Measurements from ENCODE around the gene RCSD1.

RCSD1 gene

GRCh38 chr1:167644551-167644950, 14.5 kb downstream of the RCSD1 start:
- DNase-seq = no peak

GRCh38 chr1:167645140-167645541, 15.1 kb downstream of the RCSD1 start:
- DNase-seq = no peak

DNA sequence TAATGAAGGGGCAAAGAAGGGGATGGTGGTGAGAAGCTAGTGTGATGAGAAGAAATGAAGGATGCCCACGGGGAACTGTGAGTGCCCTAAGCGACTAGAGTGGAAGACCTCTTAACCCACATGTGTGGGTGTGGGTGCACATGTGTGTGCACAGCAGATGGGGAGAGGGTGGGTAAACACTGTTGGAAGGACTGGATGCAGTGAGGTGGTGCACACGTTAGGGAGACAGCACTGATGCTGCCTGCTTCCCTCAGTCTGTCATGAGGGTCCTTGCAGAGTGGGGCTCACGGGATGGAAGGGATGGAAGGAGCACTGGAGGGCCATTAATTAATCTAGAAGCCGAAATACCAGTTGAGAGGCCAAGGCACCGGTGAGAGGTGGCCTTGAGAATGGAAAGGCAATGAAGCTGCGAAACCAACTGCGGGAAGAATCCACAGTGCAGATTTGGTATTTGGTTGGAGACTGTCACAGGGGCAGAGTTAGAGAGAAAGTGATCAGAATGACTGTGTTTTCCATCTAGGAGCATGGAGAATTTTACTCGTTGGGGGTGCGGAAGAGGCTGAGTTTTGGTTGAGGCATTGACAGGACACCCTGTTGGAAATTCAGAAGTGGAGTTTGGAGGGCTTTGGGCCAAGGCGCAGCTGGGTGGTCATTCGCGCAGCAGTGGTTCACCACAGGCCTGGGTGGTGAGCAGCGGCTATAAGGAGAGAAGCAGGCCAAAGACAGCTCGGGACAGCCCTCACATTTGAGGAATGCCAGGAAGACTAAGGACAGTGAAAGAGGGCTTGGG, 15.8 kb downstream of the RCSD1 start:
- no peak for DNase-seq

- no peak for DNase-seq
Measured at GRCh38 chr1:167648252-167648849, 18.3 kb downstream of the RCSD1 start.

GRCh38 chr1:167648978-167649744, 19.1 kb downstream of the RCSD1 start:
- no peak for DNase-seq

- DNase-seq = no peak
Measured at GRCh38 chr1:167650269-167651160, 20.5 kb downstream of the RCSD1 start.

DNA sequence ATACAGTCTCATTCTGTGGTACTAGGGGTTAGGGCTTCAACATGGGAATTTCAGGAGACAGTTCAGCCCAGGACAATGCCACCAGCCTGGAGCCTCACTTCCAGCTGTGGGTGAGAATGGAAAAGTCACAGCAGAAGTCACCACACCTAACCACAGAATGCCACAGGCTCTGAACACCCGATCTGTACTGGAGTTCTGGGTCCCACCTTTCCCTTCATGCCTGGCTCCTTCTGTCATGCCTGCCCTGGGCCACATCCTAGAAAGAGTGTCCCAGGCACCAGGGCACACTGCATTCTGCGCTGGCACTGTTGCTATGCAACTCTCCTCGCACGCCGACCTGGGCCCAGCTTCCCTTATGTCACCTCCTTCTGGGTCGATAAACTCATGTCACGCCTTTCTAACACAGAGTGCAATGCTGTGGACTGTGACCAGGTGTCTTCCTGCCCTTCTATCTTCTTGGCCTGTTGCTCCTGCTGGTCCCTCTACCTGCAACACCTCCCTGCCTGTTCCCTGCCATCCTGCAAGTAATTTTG, 21.2 kb downstream of the RCSD1 start:
- DNase-seq = no peak

DNA sequence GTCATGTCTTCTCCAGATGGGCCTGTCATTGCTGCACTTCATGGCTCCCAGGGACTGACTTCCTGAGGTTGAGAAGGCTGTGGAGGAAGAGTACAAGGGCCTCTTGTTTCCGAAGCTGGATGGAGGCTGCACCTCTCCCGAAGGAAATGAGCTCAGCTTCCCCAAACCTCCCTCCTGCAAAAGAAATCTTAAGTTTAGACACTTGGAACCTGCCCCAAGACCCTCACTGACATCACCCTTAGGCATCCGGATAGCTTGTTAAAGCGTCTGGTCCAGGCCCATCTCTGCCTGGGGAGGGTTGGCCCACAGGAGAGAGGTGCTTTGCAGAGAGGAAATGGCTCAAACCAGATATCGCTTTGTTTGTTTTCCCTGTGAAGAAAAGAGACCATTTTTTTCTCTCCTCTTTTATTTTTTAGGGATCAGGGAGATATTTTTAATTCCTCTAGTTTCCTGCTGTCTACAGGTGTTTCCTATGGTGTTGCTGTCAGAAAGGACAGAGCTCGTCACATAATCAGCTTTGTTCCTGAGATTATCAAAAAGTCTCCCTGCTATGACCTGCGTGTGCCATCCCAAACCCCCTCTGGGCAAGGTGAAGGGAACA, 25.0 kb downstream of the RCSD1 start:
- DNase-seq = no peak

GRCh38 chr1:167656657-167657056, 26.6 kb downstream of the RCSD1 start:
- no peak for DNase-seq

DNA sequence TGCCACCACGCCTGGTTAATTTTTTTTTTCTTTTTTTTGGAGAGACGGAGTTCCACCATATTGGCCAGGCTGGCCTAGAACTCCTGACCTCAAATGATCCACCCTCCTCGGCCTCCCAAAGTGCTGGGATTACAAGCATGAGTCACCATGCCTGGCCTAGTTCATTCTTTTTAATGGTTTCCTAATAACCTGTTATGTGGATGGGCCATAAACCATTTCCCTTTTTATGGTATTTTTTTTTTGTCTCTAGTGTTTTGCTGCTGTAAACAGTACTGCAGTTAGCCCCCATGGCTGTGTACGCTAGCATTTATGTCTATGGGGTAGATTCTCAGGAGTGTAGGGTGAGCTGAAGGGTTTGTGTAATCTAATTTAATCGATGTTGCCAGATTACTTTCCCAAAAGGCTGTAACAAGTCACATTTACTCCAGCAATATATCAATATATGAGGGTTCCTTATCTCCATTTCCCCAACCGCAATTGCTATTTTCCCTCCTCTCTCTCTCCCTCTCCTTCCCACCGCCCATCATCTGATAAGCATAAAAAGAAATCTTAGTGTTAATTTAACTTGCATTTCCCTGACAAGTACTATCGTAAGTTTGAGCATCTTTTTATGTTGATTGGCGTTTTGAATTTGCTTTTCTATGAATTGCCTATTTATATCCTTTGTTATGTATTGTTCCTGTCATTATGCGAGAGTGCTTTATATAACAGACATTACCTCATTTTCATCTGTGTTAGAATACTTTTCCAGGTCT, 28.7 kb downstream of the RCSD1 start:
- no peak for DNase-seq

- DNase-seq = no peak
Measured at GRCh38 chr1:167659450-167659849, 29.4 kb downstream of the RCSD1 start.

- no peak for DNase-seq
Measured at GRCh38 chr1:167659881-167660280, 29.8 kb downstream of the RCSD1 start.

DNA sequence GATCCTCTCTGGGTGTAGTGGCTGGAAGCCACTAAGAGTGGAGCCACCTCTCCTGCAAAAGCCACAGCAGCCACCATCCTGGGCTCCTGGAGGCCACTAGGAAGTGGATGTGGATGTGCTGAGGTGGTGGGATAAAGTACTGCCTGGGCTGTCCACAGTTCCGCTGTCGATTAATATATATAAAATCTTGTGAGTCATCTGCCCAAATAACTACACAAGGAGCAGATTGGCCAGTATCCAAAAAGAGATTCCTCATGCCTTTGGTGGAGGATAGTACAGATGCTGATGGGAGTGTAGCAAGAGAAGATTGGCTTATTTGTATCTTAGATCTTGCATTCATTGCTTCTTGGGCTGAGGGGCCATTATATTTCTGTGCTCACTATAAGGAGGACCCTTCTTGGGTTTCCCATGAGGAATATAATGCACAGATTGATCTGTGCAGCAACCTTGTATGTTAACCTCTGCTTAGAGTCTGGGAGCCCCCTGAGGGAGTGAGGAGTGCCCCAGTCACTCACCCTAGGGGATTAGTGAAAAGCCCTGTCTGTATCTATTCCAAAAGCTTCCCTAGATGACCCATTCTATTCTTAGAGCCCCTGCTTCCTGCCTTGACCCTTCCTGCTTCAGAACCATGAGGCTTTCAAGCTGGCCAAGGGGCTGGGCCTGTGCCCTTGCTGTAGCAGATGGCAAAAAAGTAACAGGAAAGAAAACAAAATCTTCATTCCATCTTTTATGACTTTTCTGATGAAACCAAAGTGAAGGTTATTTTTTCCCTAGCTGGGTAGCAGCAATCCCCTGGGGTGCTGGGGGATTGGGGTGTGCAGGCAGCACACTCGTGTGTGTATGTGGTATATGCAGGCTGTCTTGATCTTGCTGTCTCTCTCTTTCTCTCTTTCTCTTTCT, 31.7 kb downstream of the RCSD1 start:
- DNase-seq = no peak

- no peak for DNase-seq
Measured at GRCh38 chr1:167663002-167663772, 33.2 kb downstream of the RCSD1 start.

- DNase-seq = no peak
Measured at GRCh38 chr1:167665469-167665868, 35.4 kb downstream of the RCSD1 start.

DNA sequence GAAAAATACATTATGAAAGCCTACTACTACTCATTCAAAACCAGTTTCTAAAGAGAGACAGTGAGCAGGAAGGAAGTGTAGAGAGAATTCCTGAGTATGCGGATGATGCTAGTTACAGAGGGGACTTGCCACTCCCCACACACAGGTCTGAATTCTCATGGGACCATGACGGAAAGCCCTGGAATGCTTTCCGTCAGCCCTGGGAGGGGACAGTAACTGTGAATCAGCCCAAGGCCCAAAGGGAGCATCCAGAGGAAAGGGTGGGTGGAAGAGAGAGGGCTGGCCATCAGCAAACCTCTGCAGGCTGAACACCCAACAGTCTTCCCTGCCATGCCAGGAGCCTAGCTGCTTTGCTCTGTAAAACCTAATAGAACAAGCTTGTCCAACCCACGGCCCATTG, 36.4 kb downstream of the RCSD1 start:
- no peak for DNase-seq

DNA sequence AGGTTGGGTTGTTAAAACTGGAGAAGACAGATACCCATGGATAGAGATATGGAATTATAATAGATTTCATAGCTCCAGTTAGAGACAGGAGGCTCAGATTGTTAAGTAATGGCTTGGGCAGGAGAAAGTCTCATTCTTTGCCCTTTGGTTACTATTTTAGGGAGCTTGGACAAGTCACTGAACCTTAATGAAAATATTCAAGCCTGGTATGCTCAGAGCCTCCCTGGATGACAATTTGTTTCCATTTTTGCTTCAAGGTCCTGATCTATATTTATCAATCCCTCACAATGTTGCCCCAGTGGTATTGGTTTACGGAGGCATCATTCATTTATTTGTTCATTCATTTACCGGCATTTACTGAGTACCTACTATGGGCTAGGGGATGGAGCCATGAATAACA, 37.5 kb downstream of the RCSD1 start:
- no peak for DNase-seq

- DNase-seq = no peak
Measured at GRCh38 chr1:167668108-167668507, 38.1 kb downstream of the RCSD1 start.
